H1 (cell line): ENCODE data around the gene HYLS1. TPM values are rescaled to one million over a fixed set of nuclear protein-coding genes. Genes with fewer than 3 reads are reported as not detected.

Experiments
- CTCF ChIA-PET: fragments of 300-600 bp; sonication (Branson Sonifier 250); formaldehyde crosslinking; loops from one replicate; lab custom pipeline; 2021; ENCODE audit not compliant: partially characterized antibody; lab: Charles Lee
- POLR2A ChIA-PET: fragments of 300-600 bp; sonication (Branson Sonifier 250); formaldehyde crosslinking; loops from one replicate; lab custom pipeline; 2021; ENCODE audit warnings: inconsistent platforms; ENCODE audit not compliant: partially characterized antibody; lab: Charles Lee
- DNase-seq, 2 experiments: peaks; one replicate each; pipeline versions ENCODE4 v3.0.0 to v3.0.0-alpha.2; 2010 to 2022; ENCODE audit warnings: low spot score in 2 of 2, low read depth in 1 of 2, mixed read lengths in 1 of 2
- FAIRE-seq: peaks from 2 replicates; lab custom pipeline; 2011; peaks lifted over from hg19 to GRCh38; lab: Jason Lieb, UNC
- H2AFZ ChIP-seq: 2 replicates; pipeline ENCODE4 v1.8.1; 2012; ENCODE audit warnings: low read length, inconsistent platforms
- H2AK5ac ChIP-seq: 2 replicates; pipeline ENCODE4 v1.6.1; 2013; ENCODE audit warnings: low read depth, low read length
- H2BK120ac ChIP-seq: replicated peaks from 2 replicates; pipeline ENCODE3; 2013; ENCODE audit warnings: low read depth, low read length, inconsistent platforms
- H2BK12ac ChIP-seq: 2 replicates; pipeline ENCODE4 v1.6.1; 2013; ENCODE audit warnings: low read depth, low read length
- H2BK15ac ChIP-seq: 2 replicates; pipeline ENCODE4 v1.6.1; 2013; ENCODE audit warnings: low read length
- H2BK20ac ChIP-seq: 2 replicates; pipeline ENCODE4 v1.6.1; 2013; ENCODE audit warnings: low read length
- H2BK5ac ChIP-seq: 2 replicates; pipeline ENCODE4 v1.6.1; 2013; ENCODE audit warnings: low read depth, low read length
- H3K14ac ChIP-seq: 2 replicates; pipeline ENCODE4 v1.6.1; 2013; ENCODE audit warnings: inconsistent platforms; ENCODE audit not compliant: insufficient read length
- H3K18ac ChIP-seq: 2 replicates; pipeline ENCODE4 v1.6.1; 2013; ENCODE audit warnings: low read length; ENCODE audit errors: extremely low read depth
- H3K23ac ChIP-seq: 2 replicates; pipeline ENCODE4 v1.6.1; 2013; ENCODE audit warnings: inconsistent platforms; ENCODE audit not compliant: insufficient read length
- H3K23me2 ChIP-seq: 2 replicates; pipeline ENCODE4 v1.6.1; 2013; ENCODE audit warnings: low read depth, low read length
- H3K27ac ChIP-seq: 2 replicates; pipeline ENCODE4 v1.6.1; 2011; ENCODE audit warnings: low read depth, low read length, inconsistent platforms
- H3K27me3 ChIP-seq, 4 experiments: replicated peaks in 1 of 4; 1 replicate in 1 of 4; 2 replicates in 3 of 4; pipeline versions ENCODE4 v1.6.1 to v1.8.1; 2011 to 2013; ENCODE audit warnings: low read length in 3 of 4, mild to moderate bottlenecking in 3 of 4, inconsistent platforms in 2 of 4, mixed read lengths in 2 of 4, moderate library complexity in 1 of 4; ENCODE audit not compliant: control insufficient read depth in 3 of 4, insufficient read depth in 3 of 4; ENCODE audit errors: extremely low read depth in 1 of 4
- H3K36me3 ChIP-seq, 4 experiments: 2 replicates each; pipeline versions ENCODE4 v1.6.1 to v1.8.1; 2011 to 2013; ENCODE audit warnings: mild to moderate bottlenecking in 4 of 4, low read length in 3 of 4, moderate library complexity in 2 of 4, control low read depth in 1 of 4, inconsistent platforms in 1 of 4; ENCODE audit not compliant: insufficient read depth in 4 of 4, control insufficient read depth in 2 of 4
- H3K4ac ChIP-seq: replicated peaks from 2 replicates; pipeline ENCODE3; 2013; ENCODE audit warnings: low read length, low read depth, mixed read lengths, inconsistent platforms; ENCODE audit not compliant: insufficient read length
- H3K4me1 ChIP-seq, 4 experiments: replicated peaks in 1 of 4; 1 replicate in 1 of 4; 2 replicates in 3 of 4; pipeline versions ENCODE4 v1.6.1 to v1.8.1; 2011 to 2013; ENCODE audit warnings: low read length in 3 of 4, inconsistent platforms in 2 of 4, mixed read lengths in 1 of 4; ENCODE audit not compliant: insufficient read depth in 4 of 4, control insufficient read depth in 3 of 4
- H3K4me2 ChIP-seq, 2 experiments: 2 replicates each; pipeline versions ENCODE4 v1.6.1 to v1.8.1; 2011 to 2013; ENCODE audit warnings: low read depth in 2 of 2, low read length in 2 of 2, control low read depth in 1 of 2, inconsistent platforms in 1 of 2, mild to moderate bottlenecking in 1 of 2; ENCODE audit not compliant: insufficient read depth in 1 of 2
- H3K4me3 ChIP-seq, 4 experiments: fragments of 200-600, 300-600 bp in 1 of 4; sonication (generic), shearing (Covaris generic), sonication (Bioruptor Twin) in 1 of 4; 2 replicates each; pipeline versions ENCODE4 v1.5.1 to v1.8.1; 2011 to 2016; ENCODE audit warnings: low read length in 4 of 4, low read depth in 3 of 4, control low read depth in 2 of 4, inconsistent platforms in 2 of 4, mild to moderate bottlenecking in 2 of 4, mixed read lengths in 1 of 4, moderate library complexity in 1 of 4; ENCODE audit not compliant: insufficient read depth in 2 of 4; ENCODE audit errors: extremely low read depth in 1 of 4
- H3K56ac ChIP-seq: replicated peaks from 2 replicates; pipeline ENCODE3; 2013; ENCODE audit warnings: low read depth, mild to moderate bottlenecking, mixed read lengths, low read length, inconsistent platforms; ENCODE audit not compliant: insufficient read length
- H3K79me1 ChIP-seq: 2 replicates; pipeline ENCODE4 v1.6.1; 2013; ENCODE audit warnings: low read depth, low read length, control low read depth
- H3K79me2 ChIP-seq, 2 experiments: 2 replicates each; pipeline versions ENCODE4 v1.6.1 to v1.8.1; 2012 to 2013; ENCODE audit warnings: low read length in 2 of 2, mild to moderate bottlenecking in 2 of 2, inconsistent platforms in 1 of 2; ENCODE audit not compliant: insufficient read depth in 2 of 2, control insufficient read depth in 1 of 2
- H3K9ac ChIP-seq, 4 experiments: replicated peaks in 1 of 4; 1 replicate in 1 of 4; 2 replicates in 3 of 4; pipeline versions ENCODE4 v1.6.1 to v1.8.1; 2011 to 2013; ENCODE audit warnings: low read depth in 3 of 4, low read length in 3 of 4, control low read depth in 2 of 4, mild to moderate bottlenecking in 2 of 4, moderate library complexity in 2 of 4, inconsistent platforms in 1 of 4; ENCODE audit errors: extremely low read depth in 1 of 4
- H3K9me3 ChIP-seq, 2 experiments: 2 replicates each; pipeline versions ENCODE4 v1.6.1 to v1.8.1; 2012 to 2013; ENCODE audit warnings: mild to moderate bottlenecking in 2 of 2, moderate library complexity in 2 of 2, control low read depth in 1 of 2, inconsistent platforms in 1 of 2, low read depth in 1 of 2, low read length in 1 of 2, mixed read lengths in 1 of 2; ENCODE audit not compliant: insufficient read depth in 2 of 2
- H4K20me1 ChIP-seq, 2 experiments: replicated peaks in 1 of 2; 2 replicates each; pipeline versions ENCODE3 to v1.8.1; 2011 to 2013; ENCODE audit warnings: inconsistent platforms in 2 of 2, low read length in 2 of 2, mild to moderate bottlenecking in 1 of 2; ENCODE audit not compliant: insufficient read depth in 2 of 2, control insufficient read depth in 1 of 2
- H4K5ac ChIP-seq: 2 replicates; pipeline ENCODE4 v1.6.1; 2013; ENCODE audit warnings: low read length, low read depth, mixed read lengths, inconsistent platforms; ENCODE audit not compliant: insufficient read length
- H4K8ac ChIP-seq: 2 replicates; pipeline ENCODE4 v1.8.0; 2013; ENCODE audit warnings: mild to moderate bottlenecking, moderate library complexity, low read length, inconsistent platforms; ENCODE audit not compliant: insufficient read depth; ENCODE audit errors: extremely low read depth
- H4K91ac ChIP-seq: replicated peaks from 2 replicates; pipeline ENCODE3; 2013; ENCODE audit warnings: low read length, mixed read lengths, inconsistent platforms; ENCODE audit not compliant: insufficient read length
- GTF2F1 ChIP-seq: IDR thresholded peaks from 2 replicates; pipeline ENCODE4 v1.6.1; 2012; ENCODE audit warnings: low read depth, low read length, improper control_type of control experiment, borderline replicate concordance
- POLR2AphosphoS5 ChIP-seq: IDR thresholded peaks from 2 replicates; pipeline ENCODE4 v1.6.1; 2011; ENCODE audit warnings: low read depth, low read length
- WGBS, 2 experiments: shearing (Covaris generic) in 1 of 2; methylation state at CpG; one replicate each; pipeline versions ENCODE4 v1.1.6 to v1.1.7; 2013 to 2015; ENCODE audit warnings: low lambda C conversion rate in 2 of 2, mixed read lengths in 2 of 2, inconsistent platforms in 1 of 2, low coverage in 1 of 2, missing lambda C conversion rate in 1 of 2; ENCODE audit not compliant: insufficient replicate concordance in 2 of 2, insufficient coverage in 1 of 2, insufficient read length in 1 of 2; ENCODE audit errors: extremely low coverage in 1 of 2, missing lambda C conversion rate in 1 of 2; 5-methylcytosine and 5-hydroxymethylcytosine counted together
- polyA plus RNA-seq, 7 experiments: library from polyadenylated mRNA; depleted of rRNA in 3 of 7; stranded (reverse) in 5 of 7; unstranded in 2 of 7; fragments of >200 nt in 5 of 7; fragments of 200-250 nt in 2 of 7; gene quantifications; 1 replicate in 5 of 7; 2 replicates in 1 of 7; 4 replicates in 1 of 7; pipeline versions ENCODE4 v1.2.1 to v1.2.3, GENCODE V29; 2011 to 2013; ENCODE audit warnings: missing spikeins in 2 of 7, mixed read lengths in 2 of 7
- total RNA-seq: library from RNA; stranded (reverse); fragmentation: NEBNext Ultra II Directional; extraction: Animal tissue kit (Norgen Biotek cat#: 25700); gene quantifications from 2 replicates; pipeline ENCODE4 v1.2.1, GENCODE V29; 2021

Gene HYLS1
- total and polyA plus RNA-seq, 2 of the 8 experiments (the other 6 are each of a cell fraction or from before 2014, with no cell fraction given) = 5.1 to 11.6 TPM

DNA sequence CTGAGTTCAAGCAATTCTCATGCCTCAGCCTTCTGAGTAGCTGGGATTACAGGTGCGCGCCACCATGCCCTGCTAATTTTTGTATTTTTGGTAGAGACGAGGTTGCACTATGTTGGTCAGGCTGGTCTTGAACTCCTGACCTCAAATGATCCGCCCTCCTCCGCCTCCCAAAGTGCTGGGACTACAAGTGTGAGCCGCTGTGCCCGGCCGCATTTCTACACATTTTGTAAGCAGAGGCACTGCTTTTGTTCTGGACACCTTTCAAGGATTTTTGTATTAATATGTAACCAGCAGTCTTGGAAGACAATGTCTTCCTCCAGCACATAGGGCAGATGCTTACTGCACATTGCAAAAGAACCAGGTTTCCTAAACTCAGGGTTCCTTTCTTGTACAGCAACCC, 47.0 kb downstream of the HYLS1 start:
- CTCF ChIA-PET = interaction anchor here (1.0 to 2.4 kb wide), 3 partner anchors 9 to 22 kb away, joined by 3 to 10 read pairs (median 5); no protein-coding TSS in a partner anchor
- TF ChIP-seq GTF2F1 (no peak), POLR2AphosphoS5 (no peak)

More for the DNA sequence above, 47.0 kb downstream of the HYLS1 start:
- DNase-seq = peak in 1 of 2 experiments; percentile 32
- no peak overlapping the region for H2BK12ac ChIP-seq
- no peak overlapping the region for H3K18ac ChIP-seq
- WGBS, 2 experiments = 97% methylated on average over 8 of the region's 8 CpGs; no CpG with 5 or more reads in 1 of the 2 experiments
- H3K9ac ChIP-seq = no peak overlapping the region
- H3K9me3 ChIP-seq = no peaks in the 10 kb centered on the region
- no peak overlapping the region for H4K91ac ChIP-seq
- H2BK15ac ChIP-seq = no peak overlapping the region
- H4K20me1 ChIP-seq = no peaks in the 10 kb centered on the region
- H3K23me2 ChIP-seq = no peaks in the 10 kb centered on the region
- no peaks in the 10 kb centered on the region for H3K79me2 ChIP-seq
- no peak overlapping the region for H2AK5ac ChIP-seq
- H3K4me1 ChIP-seq = peaks cover 6 to 14% (median 11%) of the 10 kb centered on the region in 4 experiments
- no peak overlapping the region for H3K56ac ChIP-seq
- H3K79me1 ChIP-seq = no peaks in the 10 kb centered on the region
- H3K27me3 ChIP-seq = peaks cover 0 to 6% (median 2%) of the 10 kb centered on the region in 4 experiments; a peak in 2 of 7 replicates
- H3K4me3 ChIP-seq = no peak overlapping the region
- no peak overlapping the region for H3K23ac ChIP-seq
- H4K8ac ChIP-seq = no peak overlapping the region
- POLR2A ChIA-PET = interaction anchor here (1.4 kb wide), 1 partner anchor 112 kb away, joined by 3 read pairs; no protein-coding TSS in a partner anchor
- no peak overlapping the region for H2BK20ac ChIP-seq
- H3K36me3 ChIP-seq = no peaks in the 10 kb centered on the region
- H3K27ac ChIP-seq = no peak overlapping the region
- H4K5ac ChIP-seq = no peak overlapping the region
- no peak overlapping the region for H2BK5ac ChIP-seq
- FAIRE-seq = no peak
- H3K14ac ChIP-seq = no peak overlapping the region
- H3K4me2 ChIP-seq = no peak overlapping the region
- no peak overlapping the region for H3K4ac ChIP-seq
- no peak overlapping the region for H2AFZ ChIP-seq
- H2BK120ac ChIP-seq = no peak overlapping the region
